HG02588 (cell line): ENCODE data around the gene EYA3.
"Not testable (repeated sequence)": the region's sequence is repeated elsewhere in the genome, so short reads cannot be mapped to it uniquely, and the experiment has no call there.

Experiments used
- ATAC-seq: cut with Tn5 transposase; IDR thresholded peaks from one replicate; pipeline ENCODE4 v1.9.1; 2021; ENCODE audit warnings: mild to moderate bottlenecking, moderate library complexity; ENCODE audit not compliant: unreplicated experiment

Gene EYA3

DNA sequence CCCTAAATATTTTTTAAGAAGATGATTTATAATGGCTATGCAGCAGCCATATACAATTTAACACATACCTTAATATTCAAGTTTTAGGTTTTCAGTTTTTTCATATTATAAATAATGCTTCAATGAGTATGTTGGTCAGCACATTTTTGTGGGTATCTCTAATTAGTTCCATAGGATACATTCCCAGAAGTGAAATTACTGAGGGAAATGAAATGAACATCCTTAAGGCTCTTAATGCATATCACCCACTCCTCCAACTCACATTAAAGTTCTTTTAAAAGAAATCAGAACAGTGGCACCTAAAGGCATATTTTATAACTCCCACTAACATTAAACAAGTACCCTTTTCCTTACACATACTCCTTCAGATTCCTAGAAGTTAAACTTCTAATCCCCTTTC, 56.1 kb downstream of the EYA3 start:
- ATAC-seq: no peak

DNA sequence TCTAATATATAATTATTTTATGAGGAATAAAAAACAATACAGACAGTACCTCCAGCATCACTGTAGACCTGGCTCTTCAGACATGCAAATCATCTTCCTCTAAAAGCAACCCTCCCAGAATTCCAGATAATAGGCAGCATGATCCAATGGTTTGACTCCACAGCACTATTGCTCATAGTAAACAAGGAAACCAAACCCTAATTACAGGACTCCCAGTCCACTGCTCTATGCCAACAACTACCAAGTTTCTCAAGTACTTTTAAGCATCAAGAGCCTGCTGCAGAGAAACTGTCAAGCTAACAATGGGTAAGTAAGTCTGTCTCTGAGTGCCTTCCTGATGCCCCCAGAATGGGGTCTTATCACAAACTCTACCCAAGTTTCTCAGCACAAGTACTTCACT, 57.2 kb downstream of the EYA3 start:
- no peak for ATAC-seq

DNA sequence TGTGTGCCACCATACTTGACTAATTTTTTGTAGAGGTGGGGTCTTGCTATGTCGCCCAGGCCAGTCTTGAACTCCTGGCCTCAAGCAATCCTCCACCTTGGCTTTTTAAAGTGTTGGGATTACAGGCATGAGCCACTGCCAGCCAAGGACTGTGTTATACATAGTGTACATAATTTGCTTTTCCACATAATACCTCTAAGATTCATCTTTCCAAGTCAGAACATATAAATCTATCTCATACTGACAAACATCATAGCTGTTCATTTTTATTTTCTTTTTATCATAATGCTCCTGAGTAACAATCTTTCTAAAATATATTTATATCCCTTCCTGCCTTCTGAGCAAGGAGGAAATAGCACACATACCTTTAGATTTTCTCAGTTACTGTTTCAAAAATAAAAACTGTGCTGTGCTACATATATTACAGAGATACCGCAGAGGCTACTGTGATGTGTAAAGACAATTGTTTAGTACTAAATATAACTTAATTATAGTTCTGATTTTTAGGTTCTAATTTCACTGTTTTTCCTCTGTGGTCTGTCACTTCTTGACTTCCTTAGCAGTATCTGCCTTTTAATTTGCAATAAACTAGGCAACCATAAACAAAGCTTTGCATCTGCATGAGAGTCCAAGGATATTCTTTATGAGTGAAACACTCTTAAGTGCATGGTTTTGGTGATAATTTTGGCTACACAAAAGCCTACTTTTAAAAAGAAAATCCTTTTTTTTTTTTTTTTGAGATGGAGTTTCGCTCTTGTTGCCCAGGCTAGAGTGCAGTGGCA, 59.3 kb downstream of the EYA3 start:
- no peak for ATAC-seq

DNA sequence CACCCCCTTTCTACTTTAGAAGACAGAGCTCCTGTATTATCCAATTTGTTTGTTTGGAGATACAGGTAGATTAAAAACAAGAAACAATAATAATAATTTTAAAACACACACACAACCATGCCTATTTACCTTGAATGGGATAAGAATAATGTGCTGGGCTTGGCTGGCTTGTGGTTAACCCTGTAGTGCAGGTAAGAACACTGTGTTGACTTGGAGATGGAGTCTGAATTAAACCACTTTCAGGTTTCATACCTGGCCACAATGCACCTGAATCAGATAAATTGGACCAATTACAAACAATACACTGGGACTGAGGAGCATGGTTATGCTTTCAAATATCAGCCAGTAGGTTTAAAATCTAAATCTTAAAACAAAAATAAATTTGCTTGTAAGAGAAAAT, 60.8 kb downstream of the EYA3 start:
- ATAC-seq: no peak

- ATAC-seq: no peak
Measured at GRCh38 chr1:28027238-28027637, 61.2 kb downstream of the EYA3 start.

DNA sequence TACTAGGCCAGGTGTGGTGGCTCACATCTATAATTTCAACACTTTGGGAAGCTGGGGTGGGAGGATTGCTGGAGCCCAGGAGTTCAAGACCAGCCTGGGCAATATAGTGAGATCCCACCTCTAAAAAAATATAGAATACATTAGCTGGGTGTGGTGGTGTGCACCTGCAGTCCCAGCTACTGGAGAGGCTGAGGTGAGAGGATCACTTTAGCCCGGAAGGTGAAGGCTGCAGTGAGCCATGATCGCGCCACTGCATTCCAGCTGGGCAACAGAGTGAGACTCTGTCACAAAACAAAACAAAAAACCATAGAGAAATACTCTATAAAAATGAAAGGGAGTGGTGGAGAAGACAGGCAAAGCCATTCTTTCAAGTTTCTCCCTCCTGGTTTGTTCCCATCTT, 62.1 kb downstream of the EYA3 start:
- ATAC-seq: no peak

GRCh38 chr1:28021064-28021463, 67.3 kb downstream of the EYA3 start:
- no peak for ATAC-seq

DNA sequence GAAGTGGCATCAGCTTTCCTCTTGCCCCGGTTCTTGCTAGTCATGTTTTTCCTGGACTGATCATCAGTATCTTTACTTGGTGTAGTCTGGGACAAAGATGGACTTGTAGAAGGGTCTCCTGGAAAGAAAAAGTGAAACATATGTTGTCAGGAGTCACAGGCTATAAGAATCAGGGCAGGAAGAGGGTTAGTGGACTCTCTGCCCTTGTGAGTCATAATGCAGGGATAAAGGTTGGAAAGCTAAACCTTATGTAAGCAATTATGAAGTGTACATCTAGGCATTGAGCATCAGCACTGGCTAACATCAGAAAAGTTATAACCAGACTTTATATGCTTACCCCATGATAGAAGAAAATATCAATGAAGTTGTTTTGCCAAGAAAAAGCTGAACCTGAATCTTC, 77.4 kb downstream of the EYA3 start:
- no peak for ATAC-seq

DNA sequence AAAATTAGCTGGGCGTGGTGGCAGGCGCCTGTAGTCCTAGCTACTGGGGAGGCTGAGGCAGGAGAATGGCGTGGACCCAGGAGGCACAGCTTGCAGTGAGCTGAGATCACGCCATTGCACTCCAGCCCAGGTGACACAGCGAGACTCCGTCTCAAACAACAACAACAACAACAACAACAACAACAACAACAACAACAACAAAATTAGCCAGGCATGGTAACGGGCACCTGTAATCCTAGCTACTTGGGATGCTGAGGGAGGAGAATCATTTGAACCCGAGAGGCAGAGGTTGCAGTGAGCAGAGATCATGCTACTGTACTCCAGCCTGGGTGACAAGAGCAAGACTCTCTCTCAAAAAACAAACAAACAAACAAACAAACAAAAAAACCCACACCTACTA, 85.3 kb downstream of the EYA3 start:
- not testable (repeated sequence) for ATAC-seq

DNA sequence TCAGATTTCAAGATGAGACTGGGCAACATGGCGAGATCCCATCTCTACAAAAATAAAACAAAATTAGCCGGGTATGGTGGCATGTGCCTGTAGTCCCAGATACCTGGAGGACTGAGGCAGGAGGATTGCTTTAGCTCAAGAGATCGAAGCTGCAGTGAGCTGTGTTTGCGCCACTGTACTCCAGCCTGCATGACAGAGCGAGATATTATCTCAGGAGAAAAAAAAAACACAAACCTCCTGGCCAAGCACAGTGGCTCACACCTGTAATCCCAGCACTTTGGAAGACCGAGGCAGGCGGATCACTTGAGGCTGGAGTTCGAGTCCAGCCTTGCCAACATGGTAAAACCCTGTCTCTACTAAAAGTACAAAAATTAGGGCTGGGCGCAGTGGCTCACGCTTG, 85.8 kb downstream of the EYA3 start:
- ATAC-seq: no peak

GRCh38 chr1:27999055-27999454, 89.4 kb downstream of the EYA3 start:
- ATAC-seq: no peak

GRCh38 chr1:27994526-27994925, 93.9 kb downstream of the EYA3 start:
- not testable (repeated sequence) for ATAC-seq

DNA sequence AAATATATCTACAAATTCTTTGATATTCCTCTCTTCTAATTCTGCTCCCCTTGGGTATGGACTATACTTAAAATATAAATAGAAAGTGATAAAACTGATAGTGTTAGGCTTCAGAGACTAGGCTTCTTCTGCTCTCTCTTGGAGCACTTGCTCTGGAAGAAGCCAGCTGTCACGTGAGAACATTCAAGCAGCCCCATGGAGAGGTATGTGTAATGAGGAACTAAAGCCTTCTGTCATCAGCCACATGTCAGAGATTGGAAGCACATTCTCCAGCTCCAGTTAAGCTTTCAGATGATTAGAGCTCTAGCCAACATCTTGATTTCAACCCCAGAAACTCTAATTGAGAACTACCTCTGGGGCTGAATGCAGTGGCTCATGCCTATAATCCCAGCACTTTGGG, 94.3 kb downstream of the EYA3 start:
- no peak for ATAC-seq

- ATAC-seq: no peak
Measured at GRCh38 chr1:27993241-27993640, 95.2 kb downstream of the EYA3 start.

- ATAC-seq: no peak
Measured at GRCh38 chr1:27992276-27992675, 96.1 kb downstream of the EYA3 start.

DNA sequence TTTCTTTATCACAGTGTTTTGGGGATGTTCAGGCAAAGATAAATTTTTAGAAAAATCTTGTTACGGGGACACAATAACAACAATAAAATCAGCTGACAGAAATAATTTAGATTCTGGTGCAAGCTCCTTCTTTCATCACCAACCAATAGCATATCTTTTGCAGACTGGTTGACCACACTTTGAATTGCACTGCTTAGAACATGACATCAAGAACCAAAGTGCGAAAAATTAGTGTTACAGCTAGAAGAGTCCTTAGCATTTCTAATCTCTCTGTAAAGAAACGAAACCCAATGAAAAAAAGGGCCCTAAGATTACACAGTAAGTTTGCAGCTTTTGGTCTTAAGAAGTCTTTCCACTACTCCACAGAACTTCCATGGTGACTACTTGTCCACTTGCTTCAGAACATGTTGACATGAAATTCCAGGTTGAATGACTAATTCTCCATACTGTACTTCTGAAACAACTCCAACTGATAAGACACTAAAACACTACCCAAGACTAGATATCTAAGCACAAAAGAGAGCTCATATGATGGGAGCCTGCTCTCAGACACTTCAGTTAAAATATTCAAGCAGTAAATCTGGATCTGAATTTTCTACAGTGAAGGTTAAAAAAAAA, 97.4 kb downstream of the EYA3 start:
- no peak for ATAC-seq

- no peak for ATAC-seq
Measured at GRCh38 chr1:27981145-27981544, 107.3 kb downstream of the EYA3 start.

DNA sequence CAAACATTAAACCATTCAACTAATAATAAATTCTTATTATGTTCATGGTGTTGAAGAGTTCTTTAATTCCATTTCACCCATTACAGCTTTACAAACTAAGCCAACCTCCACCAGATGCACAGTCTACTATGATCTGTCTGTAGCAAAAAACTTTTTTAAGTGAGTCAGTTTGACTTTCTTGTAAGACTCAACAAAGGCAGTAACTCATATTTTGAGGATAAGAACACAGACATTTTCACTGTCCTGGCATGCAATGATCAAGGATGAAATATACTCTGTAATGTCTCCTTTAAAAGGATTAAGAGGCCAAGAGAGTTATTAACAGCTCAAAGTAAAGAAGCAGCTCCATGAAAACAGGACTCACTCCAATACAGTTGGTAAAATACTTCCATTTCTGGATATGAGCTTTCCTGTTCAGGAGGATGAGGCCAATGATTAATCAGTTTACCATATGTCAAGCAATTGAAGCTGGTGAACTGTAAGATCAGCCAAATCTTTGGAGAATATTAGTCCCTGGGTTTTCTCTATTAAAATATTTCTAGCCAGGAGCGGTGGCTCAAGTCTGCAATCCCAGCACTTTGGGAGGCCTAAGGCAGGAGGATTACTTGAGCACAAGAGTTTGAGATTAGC, 108.1 kb downstream of the EYA3 start:
- no peak for ATAC-seq

DNA sequence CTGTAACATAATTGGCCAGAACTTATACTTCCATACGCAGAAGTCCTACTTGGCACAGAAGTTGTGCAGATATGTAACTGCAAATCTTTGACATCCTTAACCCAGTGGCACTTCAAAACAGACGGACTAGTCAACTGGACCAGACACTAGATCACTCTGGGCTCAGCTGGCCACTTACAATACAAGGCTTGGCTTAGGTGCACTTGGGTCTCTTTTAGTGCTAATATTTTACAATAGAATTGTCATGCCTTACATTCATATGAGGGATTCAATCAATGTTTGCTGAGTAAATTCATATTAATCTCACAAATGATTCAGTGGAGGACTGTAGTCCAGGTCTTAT, 108.6 kb downstream of the EYA3 start:
- no peak for ATAC-seq

- ATAC-seq: no peak
Measured at GRCh38 chr1:27979151-27979858, 109.1 kb downstream of the EYA3 start.

DNA sequence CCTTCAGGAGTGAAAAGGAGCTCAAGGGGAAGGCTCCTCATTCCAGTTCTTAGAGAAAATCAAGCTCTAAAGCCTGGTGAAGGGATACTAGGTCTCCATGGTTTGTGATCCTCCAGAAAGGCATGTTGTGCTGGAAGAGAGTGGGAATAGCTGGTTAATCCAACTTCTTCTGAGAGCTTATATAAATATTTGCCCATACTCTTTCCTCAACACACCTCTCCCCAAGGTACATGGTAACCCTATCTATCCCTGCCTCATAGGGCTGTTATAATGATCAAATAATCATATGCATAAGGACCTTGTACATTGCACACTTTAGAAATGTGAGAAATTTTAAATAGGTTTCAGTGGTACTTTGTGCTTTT, 114.0 kb downstream of the EYA3 start:
- no peak for ATAC-seq
